HG02623 (cell line): Measurements from ENCODE around the gene SUN5.

Source experiments
- ATAC-seq: cut with Tn5 transposase; IDR thresholded peaks from one replicate; pipeline ENCODE4 v1.9.1; 2021; ENCODE audit warnings: moderate library complexity; ENCODE audit not compliant: unreplicated experiment

The SUN5 gene

GRCh38 chr20:33026779-33027759, 22.8 kb upstream of the SUN5 start:
- no peak for ATAC-seq

- ATAC-seq = no peak
These were observed 22.0 kb upstream of the SUN5 start for GRCh38 chr20:33026072-33026778.

DNA sequence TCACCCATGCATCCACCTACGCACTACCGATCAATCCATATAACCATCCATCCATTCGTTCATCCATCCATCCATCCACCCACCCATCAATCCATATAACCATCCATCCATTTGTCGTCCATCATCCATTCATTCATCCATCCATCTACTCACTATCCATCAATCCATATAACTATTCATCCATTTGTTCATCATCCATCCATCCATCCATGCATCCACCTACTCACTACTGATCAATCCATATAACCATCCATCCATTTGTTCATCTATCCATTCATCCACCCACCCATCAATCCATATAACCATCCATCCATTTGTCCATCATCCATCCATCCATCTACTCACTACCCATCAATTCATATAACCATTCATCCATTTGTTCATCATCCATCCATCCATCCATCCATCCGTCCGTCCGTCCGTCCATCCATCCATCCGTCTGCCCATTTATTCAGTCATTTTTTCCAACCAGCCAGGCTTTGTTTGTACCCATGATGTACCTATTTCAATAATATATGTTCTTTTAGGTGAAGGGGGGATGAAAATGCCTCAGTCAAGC, 21.2 kb upstream of the SUN5 start:
- no peak for ATAC-seq

- no peak for ATAC-seq
These were observed 20.5 kb upstream of the SUN5 start for GRCh38 chr20:33024609-33025317.

DNA sequence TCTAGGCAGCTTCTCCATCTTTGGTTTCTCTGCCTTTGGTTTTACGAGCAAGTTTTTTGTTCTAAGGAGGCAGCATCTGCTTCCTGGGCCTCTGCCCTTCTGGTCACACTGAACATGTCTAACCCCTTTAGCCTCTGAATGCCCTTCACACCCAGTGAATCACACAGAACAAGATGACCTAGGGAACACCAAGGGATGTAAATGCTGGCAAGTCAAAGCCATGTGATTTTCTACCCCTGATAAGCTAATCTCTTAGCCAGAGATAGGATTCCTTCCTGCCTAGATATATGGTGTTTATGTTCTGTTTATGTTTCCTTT, 20.0 kb upstream of the SUN5 start:
- no peak for ATAC-seq

GRCh38 chr20:33023439-33024242, 19.4 kb upstream of the SUN5 start:
- no peak for ATAC-seq

DNA sequence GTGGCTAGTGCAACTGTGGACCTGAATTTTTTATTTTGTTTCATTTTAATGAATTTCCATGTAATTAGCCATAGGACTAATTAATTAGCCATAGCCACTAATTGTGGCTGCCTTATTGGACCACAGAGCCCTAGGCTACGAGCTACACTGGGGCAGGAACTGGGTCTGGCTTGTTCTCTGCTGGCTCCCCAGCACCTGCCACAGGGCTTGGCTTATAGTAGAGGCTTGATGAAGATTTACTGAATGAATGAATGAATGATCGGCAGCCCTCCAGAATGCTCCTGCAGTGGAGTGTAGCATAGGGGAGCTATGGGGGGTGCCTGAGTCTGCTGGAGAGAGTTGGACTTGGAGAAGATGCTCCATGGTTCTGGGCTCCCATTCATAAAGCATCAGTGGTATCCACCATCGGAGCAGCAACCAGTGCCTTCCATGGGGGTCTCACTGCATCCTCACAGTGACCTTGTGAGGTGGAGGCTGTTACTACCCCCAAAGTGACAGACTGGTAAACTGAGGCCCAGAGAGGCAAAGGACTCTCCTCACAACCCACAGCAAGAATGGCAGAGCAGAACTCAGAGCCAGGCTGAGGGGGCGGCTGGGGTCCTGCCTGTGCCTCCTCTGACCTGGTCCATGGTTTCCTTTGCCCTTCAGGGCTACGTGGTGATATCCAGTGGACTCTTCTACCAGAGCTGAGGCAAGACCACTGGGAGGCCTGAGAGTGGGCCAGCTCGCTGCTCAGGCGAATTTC, 18.6 kb upstream of the SUN5 start:
- no peak for ATAC-seq

DNA sequence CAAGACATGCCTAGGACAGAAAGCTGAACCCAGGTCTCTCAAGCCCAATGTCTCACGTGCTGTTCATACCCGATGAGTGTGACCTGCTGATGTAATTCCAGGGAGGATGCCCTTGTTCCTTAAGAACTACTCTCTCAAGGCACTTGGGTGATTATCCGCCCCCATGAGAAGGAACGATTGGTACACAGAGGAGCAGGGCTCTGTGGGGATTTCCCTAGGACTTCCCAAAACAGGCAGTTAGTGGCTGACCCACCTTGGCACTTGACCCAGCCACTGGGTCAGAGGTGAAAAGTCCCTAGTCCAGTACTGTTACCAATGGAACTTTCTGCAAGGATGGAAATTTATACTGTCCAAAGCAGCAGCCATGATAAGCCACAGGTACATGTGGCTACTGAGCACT, 18.1 kb upstream of the SUN5 start:
- no peak for ATAC-seq

- no peak for ATAC-seq
These were observed 17.6 kb upstream of the SUN5 start for GRCh38 chr20:33021879-33022278.

GRCh38 chr20:33020278-33021161, 16.3 kb upstream of the SUN5 start:
- no peak for ATAC-seq

DNA sequence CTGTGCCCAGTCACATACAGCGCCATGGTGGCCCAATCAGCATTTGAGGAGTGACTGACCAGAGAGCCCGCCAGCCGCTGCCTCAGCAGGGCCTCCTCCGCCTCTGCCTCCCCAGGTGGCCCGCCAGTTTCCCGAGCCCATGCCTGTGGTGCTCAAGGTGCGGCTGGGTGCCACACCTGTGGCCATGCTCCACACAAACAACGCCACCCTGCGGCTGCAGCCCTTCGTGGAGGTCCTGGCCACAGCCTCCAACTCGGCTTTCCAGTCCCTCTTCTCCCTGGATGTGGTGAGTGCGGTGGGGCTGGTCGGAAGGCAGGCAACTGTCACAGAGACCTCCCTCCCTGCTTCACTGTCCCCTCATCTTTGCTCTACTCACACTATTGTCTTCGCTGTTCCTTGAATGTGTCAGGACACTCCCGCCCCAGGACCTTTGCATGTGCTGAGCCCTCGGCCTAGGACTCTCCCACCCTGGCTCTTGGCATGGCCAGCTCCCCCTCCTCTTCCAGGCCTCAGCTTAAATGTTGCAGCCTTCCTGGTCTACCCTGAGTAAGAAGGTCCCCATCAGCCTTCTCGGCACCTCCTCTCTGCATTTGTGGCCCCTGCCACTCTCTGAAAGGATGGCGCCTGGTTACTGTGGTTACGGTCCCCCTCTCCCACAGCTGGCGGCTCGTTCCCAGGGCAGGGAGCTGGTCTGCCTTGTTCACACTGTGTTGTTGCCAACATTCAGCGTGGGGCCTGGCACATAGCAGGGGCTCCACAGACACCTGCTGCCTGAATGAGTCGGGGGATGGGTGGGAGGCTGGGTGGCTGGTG, 15.4 kb upstream of the SUN5 start:
- no peak for ATAC-seq

DNA sequence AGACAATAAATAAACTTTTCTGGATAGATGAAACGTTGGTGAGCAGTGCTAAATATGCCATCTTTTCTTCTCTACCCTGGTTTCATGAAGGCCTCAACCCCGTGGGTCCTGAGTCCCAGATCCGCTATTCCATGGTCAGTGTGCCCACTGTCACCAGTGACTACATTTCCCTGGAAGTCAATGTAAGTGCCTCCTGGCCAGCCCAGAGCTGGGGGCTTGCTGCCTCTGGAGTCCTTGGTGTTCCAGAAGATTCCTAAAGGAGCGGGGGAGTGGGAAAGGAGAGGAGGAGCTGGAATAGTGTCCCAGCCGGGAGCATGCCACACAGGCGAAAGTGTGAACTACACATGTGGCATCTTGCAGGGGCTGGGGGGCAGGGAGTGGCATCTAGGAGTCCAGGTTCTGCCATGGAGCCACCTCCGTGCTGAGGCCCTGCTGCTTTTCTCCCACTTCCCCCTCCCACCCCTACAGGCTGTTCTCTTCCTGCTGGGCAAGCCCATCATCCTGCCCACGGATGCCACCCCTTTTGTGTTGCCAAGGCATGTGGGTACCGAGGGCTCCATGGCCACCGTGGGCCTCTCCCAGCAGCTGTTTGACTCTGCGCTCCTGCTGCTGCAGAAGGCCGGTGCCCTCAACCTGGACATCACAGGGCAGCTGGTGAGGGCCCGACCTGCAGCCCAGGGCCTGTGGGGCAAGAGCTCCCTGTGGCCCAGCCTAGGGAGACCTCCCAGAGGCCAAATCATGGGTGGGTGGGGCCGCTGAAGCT, 14.1 kb upstream of the SUN5 start:
- ATAC-seq = no peak

- ATAC-seq = no peak
These were observed 13.3 kb upstream of the SUN5 start for GRCh38 chr20:33017542-33017941.

DNA sequence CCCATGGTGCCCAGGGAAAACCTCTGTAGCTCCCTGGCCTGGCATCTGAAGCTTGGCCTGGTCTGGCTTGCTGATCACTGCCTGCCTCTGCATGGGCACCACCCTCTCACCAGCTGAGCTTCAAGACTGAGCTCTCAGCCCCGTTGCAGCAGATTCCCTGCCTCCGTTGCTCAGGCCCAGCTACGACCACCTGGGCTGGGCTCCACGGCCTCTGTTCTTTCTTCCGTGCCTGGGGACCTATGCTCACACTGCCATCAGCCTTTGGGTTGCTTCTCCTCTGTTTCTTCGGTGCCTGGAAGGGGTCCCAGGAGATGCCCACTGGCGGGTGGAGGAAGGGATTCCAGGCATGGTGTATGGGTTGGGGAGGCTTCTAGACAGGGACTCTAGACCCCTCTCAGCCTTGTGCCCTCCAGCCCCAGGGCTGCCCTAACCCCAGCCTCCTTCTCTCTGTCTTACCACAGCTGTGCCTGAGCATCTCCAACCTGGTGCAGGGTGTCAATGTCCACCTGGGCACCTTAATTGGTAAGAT, 12.4 kb upstream of the SUN5 start:
- ATAC-seq = no peak

GRCh38 chr20:33015700-33016580, 11.7 kb upstream of the SUN5 start:
- no peak for ATAC-seq

GRCh38 chr20:33015114-33015484, 10.9 kb upstream of the SUN5 start:
- no peak for ATAC-seq
